Stromal cell of bone marrow (primary cell): ENCODE results near the gene CHD3.
"Not testable (repeated sequence)": the region's sequence is repeated elsewhere in the genome, so short reads cannot be mapped to it uniquely, and the experiment has no call there.

Experiments used
- DNase-seq: peaks from one replicate; pipeline ENCODE4 v3.0.0-alpha.2; 2012; ENCODE audit warnings: low read depth

CHD3 gene

GRCh38 chr17:7931709-7932482, 43.3 kb downstream of the CHD3 start, which contains the start of the genes CNTROB and TRAPPC1:
TSS of gene CNTROB (plus strand) at chr17:7932206. CDS start at chr17:7933080, 874 bp downstream.
TSS of gene TRAPPC1 (minus strand) at chr17:7931946. CDS start at chr17:7931829, 117 bp downstream.
- peak; percentile 98 for DNase-seq

- DNase-seq: no peak
Measured at GRCh38 chr17:7932483-7932891, 43.9 kb downstream of the CHD3 start.

- peak; percentile 44 for DNase-seq
Measured at GRCh38 chr17:7932949-7933348, 44.4 kb downstream of the CHD3 start.

GRCh38 chr17:7935859-7936258, 47.3 kb downstream of the CHD3 start:
- no peak for DNase-seq

GRCh38 chr17:7940034-7940433, 51.4 kb downstream of the CHD3 start:
- no peak for DNase-seq

GRCh38 chr17:7940743-7941142, 52.2 kb downstream of the CHD3 start:
- DNase-seq: no peak

- no peak for DNase-seq
Measured at GRCh38 chr17:7943291-7943690, 54.7 kb downstream of the CHD3 start.

GRCh38 chr17:7944326-7944725, 55.7 kb downstream of the CHD3 start:
- no peak for DNase-seq

- no peak for DNase-seq
Measured at GRCh38 chr17:7945651-7946050, 57.1 kb downstream of the CHD3 start.

- no peak for DNase-seq
Measured at GRCh38 chr17:7946441-7946840, 57.9 kb downstream of the CHD3 start.

GRCh38 chr17:7947651-7948050, 59.1 kb downstream of the CHD3 start:
- peak; percentile 8 for DNase-seq

- no peak for DNase-seq
Measured at GRCh38 chr17:7950578-7950977, 62.0 kb downstream of the CHD3 start.

- DNase-seq: no peak
Measured at GRCh38 chr17:7951143-7951792, 62.7 kb downstream of the CHD3 start.

GRCh38 chr17:7953266-7953665, 64.7 kb downstream of the CHD3 start:
- not testable (repeated sequence) for DNase-seq

GRCh38 chr17:7955414-7956227, 67.0 kb downstream of the CHD3 start:
- peak; percentile 34 for DNase-seq

GRCh38 chr17:7956228-7956965, 67.8 kb downstream of the CHD3 start:
- peak; percentile 2 for DNase-seq

GRCh38 chr17:7959503-7960253, 71.1 kb downstream of the CHD3 start:
- DNase-seq: no peak

- DNase-seq: no peak
Measured at GRCh38 chr17:7961421-7961820, 72.8 kb downstream of the CHD3 start.
